Measurements from ENCODE around the gene CHD8.

GRCh38 chr14:21383848-21384493, 72.0 kb downstream of the CHD8 start, which contains the start of gene SUPT16H:
- no peak for TF ChIP-seq CTCF (IDR thresholded peaks at IDR 0.05)
- peak; percentile 46 to 48 for TF ChIP-seq POLR2A (IDR thresholded peaks at IDR 0.05)

Data from Peyer's patch (tissue), 4 donors.